Measurements from ENCODE around the gene GPR146.
A peak's percentile ranks its signal among the peaks of the same experiment; 100 is the strongest.
"Not testable (repeated sequence)": the region's sequence is repeated elsewhere in the genome, so short reads cannot be mapped to it uniquely, and the experiment has no call there.

The GPR146 gene

GRCh38 chr7:1044189-1045068 lies at the start of gene GPR146:
TSS of gene GPR146 (plus strand) at chr7:1044546. CDS start at chr7:1057516, 12,970 bp downstream.
- peak; percentile 96 for DNase-seq

GRCh38 chr7:994592-995308 lies 49.6 kb upstream of the GPR146 start:
- no peak for DNase-seq

- DNase-seq: no peak
Observed at GRCh38 chr7:995571-995970, 48.8 kb upstream of the GPR146 start.

- no peak for DNase-seq
Observed at GRCh38 chr7:996079-996872, 48.1 kb upstream of the GPR146 start.

GRCh38 chr7:997404-998395 lies 46.6 kb upstream of the GPR146 start:
- no peak for DNase-seq

GRCh38 chr7:999149-999879 lies 45.0 kb upstream of the GPR146 start:
- DNase-seq: no peak

- DNase-seq: no peak
Observed at GRCh38 chr7:999941-1000935, 44.1 kb upstream of the GPR146 start.

GRCh38 chr7:1001069-1001770 lies 43.1 kb upstream of the GPR146 start:
- DNase-seq: not testable (repeated sequence)

GRCh38 chr7:1002026-1002425 lies 42.3 kb upstream of the GPR146 start:
- not testable (repeated sequence) for DNase-seq

GRCh38 chr7:1002445-1002844 lies 41.9 kb upstream of the GPR146 start:
- DNase-seq: not testable (repeated sequence)

GRCh38 chr7:1004018-1004852 lies 40.1 kb upstream of the GPR146 start:
- DNase-seq: no peak

GRCh38 chr7:1005303-1005702 lies 39.0 kb upstream of the GPR146 start:
- DNase-seq: no peak

- no peak for DNase-seq
Observed at GRCh38 chr7:1007901-1008300, 36.4 kb upstream of the GPR146 start.

GRCh38 chr7:1008733-1009363 lies 35.5 kb upstream of the GPR146 start:
- DNase-seq: no peak

- no peak for DNase-seq
Observed at GRCh38 chr7:1009747-1010146, 34.6 kb upstream of the GPR146 start.

- DNase-seq: no peak
Observed at GRCh38 chr7:1010226-1010625, 34.1 kb upstream of the GPR146 start.

GRCh38 chr7:1011297-1012003 lies 32.9 kb upstream of the GPR146 start:
- DNase-seq: no peak

Data from activated CD4-positive, alpha-beta T cell treated with anti-CD3 and anti-CD28 coated beads, Interleukin-10, Interleukin-2, amounts not matched to agents 100 ng/mL and 50 ng/mL, durations not matched to agents 16 hours and 8 hours (primary cell).